NCI-H187 (cell line): Measurements from ENCODE around the gene SLC34A3.

Experiments used
- DNase-seq, 2 experiments: peaks; one replicate each; lab custom pipeline; 2025; lab: John Stamatoyannopoulos, UW

SLC34A3 gene

GRCh38 chr9:137217276-137218211, 13.2 kb upstream of the SLC34A3 start:
- peak; percentile 3 to 30 for DNase-seq

- DNase-seq = no peak
Observed at GRCh38 chr9:137218212-137218753, 12.4 kb upstream of the SLC34A3 start.

GRCh38 chr9:137218754-137219271, 11.9 kb upstream of the SLC34A3 start:
- no peak for DNase-seq

- DNase-seq = no peak
Observed at GRCh38 chr9:137219757-137220316, 10.9 kb upstream of the SLC34A3 start.

GRCh38 chr9:137220317-137221094, 10.2 kb upstream of the SLC34A3 start:
- no peak for DNase-seq

- DNase-seq = no peak
Observed at GRCh38 chr9:137221095-137221505, 9.6 kb upstream of the SLC34A3 start.

GRCh38 chr9:137221506-137222111, 9.1 kb upstream of the SLC34A3 start:
- no peak for DNase-seq

GRCh38 chr9:137222190-137223077, 8.3 kb upstream of the SLC34A3 start, which contains the start of gene RNF208:
TSS of gene RNF208 (minus strand) at chr9:137222240. CDS start at chr9:137221212, 1,028 bp downstream.
- DNase-seq = no peak

GRCh38 chr9:137223078-137223970, 7.4 kb upstream of the SLC34A3 start:
- peak; percentile 77 to 78 for DNase-seq

GRCh38 chr9:137224830-137225694, 5.6 kb upstream of the SLC34A3 start, which contains the start of gene CYSRT1:
TSS of gene CYSRT1 (plus strand) at chr9:137225174. CDS start at chr9:137225622, 448 bp downstream.
- no peak for DNase-seq

- DNase-seq = no peak
Observed at GRCh38 chr9:137225699-137226331, 4.9 kb upstream of the SLC34A3 start.

- DNase-seq = no peak
Observed at GRCh38 chr9:137226338-137227053, 4.2 kb upstream of the SLC34A3 start.

- peak in 1 of 2 experiments; percentile 30 for DNase-seq
Observed at GRCh38 chr9:137227054-137227852, 3.4 kb upstream of the SLC34A3 start, which contains the start of gene RNF224. TSS of gene RNF224 (plus strand) at chr9:137227502. CDS start at chr9:137228336, 834 bp downstream.

- DNase-seq = no peak
Observed at GRCh38 chr9:137227853-137228505, 2.7 kb upstream of the SLC34A3 start.

GRCh38 chr9:137228506-137228967, 2.2 kb upstream of the SLC34A3 start:
- DNase-seq = no peak
